GM23248 (cell line): ENCODE data around the gene OLFML2B.

Experiments used
- EZH2 ChIP-seq: fragments of 200-600 bp; sonication (generic); IDR thresholded peaks from 2 replicates; pipeline ENCODE4 v1.6.1; 2018; ENCODE audit warnings: antibody characterized with exemption, mild to moderate bottlenecking; ENCODE audit not compliant: insufficient read depth, poor library complexity, severe bottlenecking
- EZH2phosphoT487 ChIP-seq: fragments of 200-600 bp; sonication (generic); IDR thresholded peaks from 2 replicates; pipeline ENCODE4 v1.6.1; 2018; ENCODE audit warnings: antibody characterized with exemption, moderate library complexity, mild to moderate bottlenecking, low read depth; ENCODE audit not compliant: insufficient read depth

DNA sequence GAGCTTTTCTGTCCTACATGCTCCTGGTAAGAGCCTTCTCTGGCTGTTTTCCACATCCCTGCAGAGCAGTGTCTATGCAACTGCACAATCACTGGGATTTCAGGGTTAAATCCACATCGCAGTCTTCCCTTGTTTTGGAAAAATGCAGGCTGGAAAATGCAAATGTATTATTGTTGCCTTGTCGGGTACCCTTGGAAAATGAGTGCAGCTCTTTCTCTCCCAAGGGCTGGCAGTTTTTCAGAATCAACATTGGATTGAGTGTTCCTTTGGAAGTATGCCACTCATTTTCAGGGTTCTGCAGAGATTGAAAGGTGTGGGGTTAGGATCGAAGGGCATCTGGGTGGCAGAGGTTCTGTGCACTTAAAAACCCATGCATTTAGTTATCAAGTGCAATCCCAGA lies 49.1 kb upstream of the OLFML2B start:
- no peak for TF ChIP-seq EZH2
- no peak for TF ChIP-seq EZH2phosphoT487
